GM12864 (cell line): ENCODE measurements around the gene PILRB.

Experiments used
- DNase-seq: peaks from one replicate; pipeline ENCODE4 v3.0.0-alpha.2; 2011; ENCODE audit warnings: low read depth
- H3K4me3 ChIP-seq: 2 replicates; pipeline ENCODE4 v1.5.1; 2011; ENCODE audit warnings: mild to moderate bottlenecking, low read depth, low read length, control low read depth
- TF ChIP-seq, protein P1 (sequence below): IDR thresholded peaks from 2 replicates; pipeline ENCODE4 v1.5.1; 2011; ENCODE audit warnings: low read depth, mild to moderate bottlenecking, moderate library complexity, low read length, control low read depth, inconsistent platforms; ENCODE audit errors: missing control alignments

PILRB gene

GRCh38 chr7:100384628-100385294, 26.8 kb downstream of the PILRB start:
- H3K4me3 ChIP-seq, result no peak overlapping the region
- TF ChIP-seq, protein P1, sequence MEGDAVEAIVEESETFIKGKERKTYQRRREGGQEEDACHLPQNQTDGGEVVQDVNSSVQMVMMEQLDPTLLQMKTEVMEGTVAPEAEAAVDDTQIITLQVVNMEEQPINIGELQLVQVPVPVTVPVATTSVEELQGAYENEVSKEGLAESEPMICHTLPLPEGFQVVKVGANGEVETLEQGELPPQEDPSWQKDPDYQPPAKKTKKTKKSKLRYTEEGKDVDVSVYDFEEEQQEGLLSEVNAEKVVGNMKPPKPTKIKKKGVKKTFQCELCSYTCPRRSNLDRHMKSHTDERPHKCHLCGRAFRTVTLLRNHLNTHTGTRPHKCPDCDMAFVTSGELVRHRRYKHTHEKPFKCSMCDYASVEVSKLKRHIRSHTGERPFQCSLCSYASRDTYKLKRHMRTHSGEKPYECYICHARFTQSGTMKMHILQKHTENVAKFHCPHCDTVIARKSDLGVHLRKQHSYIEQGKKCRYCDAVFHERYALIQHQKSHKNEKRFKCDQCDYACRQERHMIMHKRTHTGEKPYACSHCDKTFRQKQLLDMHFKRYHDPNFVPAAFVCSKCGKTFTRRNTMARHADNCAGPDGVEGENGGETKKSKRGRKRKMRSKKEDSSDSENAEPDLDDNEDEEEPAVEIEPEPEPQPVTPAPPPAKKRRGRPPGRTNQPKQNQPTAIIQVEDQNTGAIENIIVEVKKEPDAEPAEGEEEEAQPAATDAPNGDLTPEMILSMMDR, result no peak
- DNase-seq, result no peak

GRCh38 chr7:100386940-100387339, 29.0 kb downstream of the PILRB start:
- DNase-seq, result no peak
- H3K4me3 ChIP-seq, result no peak overlapping the region
- TF ChIP-seq, protein P1, result no peak

DNA sequence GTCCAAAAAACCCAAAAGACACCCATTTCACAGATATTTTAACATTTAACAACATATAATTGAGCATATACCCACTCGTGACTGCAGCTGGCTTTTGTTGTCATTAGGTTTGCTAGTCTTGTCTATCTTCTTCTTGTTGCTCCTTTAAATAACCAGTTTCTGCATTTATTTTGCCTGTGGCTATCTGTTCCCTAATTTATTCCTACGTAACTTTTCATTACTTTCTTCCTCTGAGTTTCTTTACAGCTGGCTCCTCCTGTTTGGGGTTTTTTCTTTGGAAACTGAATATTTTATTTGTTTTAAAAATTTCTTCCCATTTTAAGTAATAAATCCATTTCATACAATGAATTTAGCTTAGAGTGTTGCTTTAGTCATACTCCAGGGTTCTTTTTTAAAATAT, 29.8 kb downstream of the PILRB start:
- TF ChIP-seq, protein P1, result no peak
- DNase-seq, result no peak
- H3K4me3 ChIP-seq, result no peak overlapping the region

- no peak for DNase-seq
- H3K4me3 ChIP-seq, result no peak overlapping the region
- TF ChIP-seq, protein P1, result no peak
Measured at GRCh38 chr7:100389437-100390088, 31.6 kb downstream of the PILRB start.

DNA sequence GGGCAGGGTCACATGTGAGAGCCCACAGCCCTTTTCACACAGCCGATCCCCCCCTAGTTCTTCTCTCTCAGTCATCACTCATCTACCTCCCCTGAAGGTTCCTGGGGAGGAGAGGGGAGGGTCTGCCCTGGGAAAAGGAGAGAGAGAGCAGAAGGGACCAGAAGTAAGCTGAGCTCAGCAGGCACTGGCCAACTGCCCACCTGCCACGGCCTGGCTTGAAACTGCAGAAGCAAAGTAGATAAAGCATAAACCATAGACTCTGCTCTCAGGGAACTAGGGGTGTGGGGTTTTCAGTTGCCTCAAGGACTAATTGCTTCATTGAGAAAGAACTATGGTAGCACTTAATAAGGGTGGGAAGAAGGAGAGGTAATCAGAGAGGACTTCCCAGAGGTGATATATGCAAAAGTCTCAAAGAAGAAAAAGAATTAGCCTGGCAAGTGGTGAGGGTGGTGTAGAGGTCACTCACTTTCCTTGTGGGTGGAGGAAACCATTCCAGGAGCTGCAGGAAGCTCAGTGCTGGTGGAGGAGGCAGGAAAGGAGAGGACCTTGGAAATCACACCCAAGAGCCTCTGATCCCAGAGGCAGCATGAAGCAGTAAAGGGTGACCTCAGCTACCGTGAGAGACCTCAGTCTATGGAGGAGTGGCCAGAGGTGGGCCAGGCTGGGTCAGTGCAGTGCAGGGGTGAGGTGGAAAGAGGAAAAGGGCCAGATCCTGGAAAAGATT, 32.5 kb downstream of the PILRB start:
- H3K4me3 ChIP-seq, result no peak overlapping the region
- TF ChIP-seq, protein P1, result no peak
- no peak for DNase-seq

DNA sequence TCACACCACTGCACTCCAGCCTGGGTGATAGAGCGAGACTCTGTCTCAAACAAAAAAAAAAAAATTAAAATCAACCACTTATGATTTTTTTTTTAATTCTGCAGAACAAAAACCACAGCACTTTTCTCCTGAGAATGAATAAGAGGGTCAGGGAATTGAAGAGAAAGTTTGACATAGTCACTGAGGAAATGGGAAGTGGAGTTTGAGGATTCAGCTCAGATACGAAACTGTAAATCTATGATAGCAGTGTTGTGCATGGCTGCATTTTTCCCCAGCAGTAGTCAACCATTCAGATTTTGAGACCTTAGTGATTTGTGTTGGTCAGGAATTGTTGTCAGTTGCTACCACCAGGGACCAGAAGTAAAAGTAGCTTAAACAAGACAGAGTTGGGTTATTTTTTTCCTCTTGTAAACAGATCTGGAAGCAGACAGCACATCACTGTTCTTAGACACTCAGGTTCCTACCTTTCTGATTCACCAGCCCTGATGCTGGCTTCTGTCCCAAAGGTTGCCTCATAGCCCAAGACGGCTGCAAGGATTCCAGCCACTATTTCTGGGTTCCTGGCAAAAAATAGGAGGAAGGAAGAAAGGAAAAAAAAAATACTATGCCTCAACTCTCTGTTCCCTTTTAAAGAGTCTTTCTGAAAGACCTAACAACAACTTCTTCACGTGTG, 35.5 kb downstream of the PILRB start:
- no peak for DNase-seq
- TF ChIP-seq, protein P1, result no peak
- no peak overlapping the region for H3K4me3 ChIP-seq
